GM20000 (cell line): ENCODE measurements around the gene SUMO2.
"Not testable (repeated sequence)": the region's sequence is repeated elsewhere in the genome, so short reads cannot be mapped to it uniquely, and the experiment has no call there.

Experiments
- DNase-seq: peaks from one replicate; pipeline ENCODE4 v3.0.0; 2012; ENCODE audit warnings: low spot score
- CTCF ChIP-seq: IDR thresholded peaks from 2 replicates; pipeline ENCODE4 v1.5.1; 2012; ENCODE audit warnings: mild to moderate bottlenecking, control low read depth; ENCODE audit errors: extremely low read depth, missing control alignments

SUMO2 gene

GRCh38 chr17:75160211-75160610 is 22.5 kb downstream of the SUMO2 start:
- DNase-seq = no peak
- TF ChIP-seq CTCF = no peak

GRCh38 chr17:75159196-75160031 is 23.3 kb downstream of the SUMO2 start:
- DNase-seq = no peak
- TF ChIP-seq CTCF = no peak

- not testable (repeated sequence) for DNase-seq
These were observed 24.3 kb downstream of the SUMO2 start for GRCh38 chr17:75158480-75158879.

- no peak for TF ChIP-seq CTCF
- DNase-seq = no peak
These were observed 27.6 kb downstream of the SUMO2 start for GRCh38 chr17:75155191-75155601.

- DNase-seq = peak; percentile 98
These were observed 28.3 kb downstream of the SUMO2 start, which contains the start of gene JPT1 for GRCh38 chr17:75154195-75155106. Gene JPT1, minus strand, starts transcription at chr17:75154512. Its CDS starts 115 bp downstream, at chr17:75154397.

GRCh38 chr17:75153780-75154194 is 29.0 kb downstream of the SUMO2 start:
- no peak for DNase-seq
- no peak for TF ChIP-seq CTCF

More at GRCh38 chr17:75154195-75155106, 28.3 kb downstream of the SUMO2 start, which contains the start of gene JPT1:
- no peak for TF ChIP-seq CTCF

GRCh38 chr17:75152922-75153779 is 29.6 kb downstream of the SUMO2 start:
- peak; percentile 52 for DNase-seq
- no peak for TF ChIP-seq CTCF
